GM12892 (cell line): ENCODE measurements around the gene CAPSL.

Source experiments
- POLR2A ChIP-seq: IDR thresholded peaks from 2 replicates; pipeline ENCODE4 v1.6.1; 2011; ENCODE audit warnings: low read depth, low read length, control low read depth
- POLR2AphosphoS5 ChIP-seq: IDR thresholded peaks from 2 replicates; pipeline ENCODE4 v1.6.1; 2011; ENCODE audit warnings: low read depth, low read length, control low read depth

DNA sequence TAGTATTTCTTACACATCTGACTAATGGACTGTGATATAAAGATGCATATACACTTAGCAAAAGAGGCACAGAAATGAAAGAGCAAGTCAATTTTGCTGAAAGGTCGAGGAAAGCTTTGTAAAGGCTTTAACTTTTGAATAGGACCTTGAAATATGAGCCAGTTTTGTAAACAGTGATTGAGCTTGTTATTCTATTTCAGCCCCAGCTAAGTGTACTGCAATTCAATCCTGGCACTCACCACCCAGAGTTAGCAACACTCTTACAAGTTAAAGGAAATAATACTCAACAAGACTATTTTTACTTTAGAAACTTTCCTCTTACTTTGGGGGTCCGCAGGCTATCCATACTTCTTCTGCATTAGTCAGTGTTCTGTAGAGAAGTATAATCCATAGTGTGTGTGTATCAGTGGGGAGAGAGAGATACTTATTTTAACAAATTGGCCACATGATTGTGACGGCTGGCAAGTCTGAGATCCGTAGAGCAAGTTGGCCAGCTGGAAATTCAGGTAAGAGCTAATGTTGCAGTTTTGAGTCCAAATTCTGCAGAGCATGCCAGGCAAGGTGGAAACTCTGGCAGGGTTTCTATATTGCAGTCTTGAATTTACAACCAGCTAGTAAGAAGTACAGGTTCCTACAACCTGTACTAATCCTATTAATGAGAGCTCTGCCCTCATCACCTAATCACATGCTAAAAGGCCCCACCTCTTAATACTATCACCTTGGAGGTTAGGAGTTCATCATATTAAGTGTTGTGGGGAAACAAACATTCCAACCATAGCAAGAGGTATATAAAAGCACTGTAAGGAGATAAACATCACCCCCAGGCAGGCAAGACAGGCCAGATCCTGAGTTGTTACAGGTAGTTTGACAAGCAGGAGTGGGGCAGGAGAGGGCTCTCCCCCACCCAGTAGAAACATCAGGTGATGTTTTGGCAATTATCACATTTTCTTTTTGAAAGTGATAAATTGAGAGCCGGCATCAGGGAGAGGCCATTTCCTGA, 48.1 kb downstream of the CAPSL start:
- TF ChIP-seq POLR2AphosphoS5 (no peak), POLR2A (no peak)
